GM23248 (cell line): ENCODE data around the gene FBLN2. TPM values are rescaled to one million over a fixed set of nuclear protein-coding genes. Genes with fewer than 3 reads are reported as not detected.

Experiments
- DNase-seq: peaks from one replicate; pipeline ENCODE4 v3.0.0-alpha.2; 2015
- H2AFZ ChIP-seq: fragments of 200-600 bp; sonication (generic); 2 replicates; pipeline ENCODE4 v1.6.1; 2016; ENCODE audit warnings: antibody characterized with exemption
- H3F3A ChIP-seq: fragments of 200-600 bp; sonication (generic); 2 replicates; pipeline ENCODE4 v1.6.1; 2016; ENCODE audit warnings: mild to moderate bottlenecking, antibody characterized with exemption, mixed run types; ENCODE audit not compliant: insufficient read depth
- H3K27ac ChIP-seq: fragments of 200-600 bp; sonication (generic); 2 replicates; pipeline ENCODE4 v1.5.1; 2016; ENCODE audit warnings: mild to moderate bottlenecking
- H3K27me3 ChIP-seq: fragments of 200-600 bp; sonication (generic); replicated peaks from 2 replicates; pipeline ENCODE4 v1.6.1; 2016; ENCODE audit warnings: mild to moderate bottlenecking; ENCODE audit not compliant: insufficient read depth
- H3K36me3 ChIP-seq: fragments of 200-600 bp; sonication (generic); 2 replicates; pipeline ENCODE4 v1.6.1; 2016; ENCODE audit warnings: low read depth, mild to moderate bottlenecking
- H3K4me1 ChIP-seq: fragments of 200-600 bp; sonication (generic); 2 replicates; pipeline ENCODE4 v1.6.1; 2016; ENCODE audit warnings: mild to moderate bottlenecking; ENCODE audit not compliant: insufficient read depth
- H3K4me2 ChIP-seq: fragments of 200-600 bp; sonication (generic); one replicate; pipeline ENCODE4 v1.6.1; 2016; ENCODE audit warnings: mild to moderate bottlenecking; ENCODE audit not compliant: unreplicated experiment
- H3K4me3 ChIP-seq: fragments of 200-600 bp; sonication (generic); 2 replicates; pipeline ENCODE4 v1.5.1; 2016; ENCODE audit warnings: mild to moderate bottlenecking
- H3K79me2 ChIP-seq: fragments of 200-600 bp; sonication (generic); 2 replicates; pipeline ENCODE4 v1.6.1; 2016; ENCODE audit warnings: mild to moderate bottlenecking; ENCODE audit not compliant: insufficient read depth
- H3K9ac ChIP-seq: fragments of 200-600 bp; sonication (generic); 2 replicates; pipeline ENCODE4 v1.6.1; 2016; ENCODE audit warnings: mild to moderate bottlenecking
- H3K9me2 ChIP-seq: fragments of 200-600 bp; sonication (generic); 2 replicates; pipeline ENCODE4 v1.6.1; 2016; ENCODE audit warnings: mixed run types, mild to moderate bottlenecking, moderate library complexity; ENCODE audit not compliant: insufficient read depth
- H3K9me3 ChIP-seq: fragments of 200-600 bp; sonication (generic); one replicate; pipeline ENCODE4 v1.6.1; 2017; ENCODE audit warnings: low read depth
- H4K20me1 ChIP-seq: fragments of 200-600 bp; sonication (generic); 2 replicates; pipeline ENCODE4 v1.6.0; 2016; ENCODE audit not compliant: insufficient read depth
- EZH2 ChIP-seq: fragments of 200-600 bp; sonication (generic); IDR thresholded peaks from 2 replicates; pipeline ENCODE4 v1.6.1; 2018; ENCODE audit warnings: antibody characterized with exemption, mild to moderate bottlenecking; ENCODE audit not compliant: insufficient read depth, poor library complexity, severe bottlenecking
- EZH2phosphoT487 ChIP-seq: fragments of 200-600 bp; sonication (generic); IDR thresholded peaks from 2 replicates; pipeline ENCODE4 v1.6.1; 2018; ENCODE audit warnings: antibody characterized with exemption, moderate library complexity, mild to moderate bottlenecking, low read depth; ENCODE audit not compliant: insufficient read depth
- WGBS, 2 experiments: methylation state at CpG; one replicate each; pipeline ENCODE4 v1.1.6; 2015 to 2017; ENCODE audit warnings: low lambda C conversion rate in 2 of 2, low coverage in 1 of 2; ENCODE audit errors: missing lambda C conversion rate in 2 of 2; 5-methylcytosine and 5-hydroxymethylcytosine counted together
- in situ Hi-C: fragments of 300-500 bp; cut with MboI; formaldehyde crosslinking; loops from 2 replicates; pipeline ENCODE4 v1.15.0; 2020
- polyA plus RNA-seq: library from polyadenylated mRNA; unstranded; fragments of >200 nt; fragmentation: Nextera tagmentation; extraction: Ambion mirVana; gene quantifications from 2 replicates; pipeline ENCODE4 v1.2.1, GENCODE V29; 2016
- total RNA-seq: library from RNA; depleted of rRNA; stranded (reverse); fragments of >200 nt; shearing (Covaris generic); gene quantifications from 2 replicates; pipeline ENCODE4 v1.2.3, GENCODE V29; 2014

The FBLN2 gene
- total and polyA plus RNA-seq, 2 experiments from 2014 or later, result 447 to 636 TPM

- H3K27ac ChIP-seq, result peak overlapping the region; percentile 24; the same call in 1 of the 2 replicates
- H3K79me2 ChIP-seq, result peaks cover 51% of the 10 kb centered on the region
- DNase-seq, result peak; percentile 50
- peaks cover 17% of the 10 kb centered on the region for H3F3A ChIP-seq
- H3K4me3 ChIP-seq, result no peak overlapping the region
- no peaks in the 10 kb centered on the region for H4K20me1 ChIP-seq
- no peaks in the 10 kb centered on the region for H3K9me3 ChIP-seq
- no peak overlapping the region for H2AFZ ChIP-seq
- no peaks in the 10 kb centered on the region for H3K9me2 ChIP-seq
- peaks cover 11% of the 10 kb centered on the region; the same call in 1 of the 2 replicates for H3K4me1 ChIP-seq
- no peak overlapping the region for H3K9ac ChIP-seq
- TF ChIP-seq EZH2phosphoT487 (no peak), EZH2 (no peak)
- WGBS, 2 experiments, result 72 to 76% methylated on average over 4 of the region's 4 CpGs
- no peak overlapping the region for H3K4me2 ChIP-seq
- H3K36me3 ChIP-seq, result no peaks in the 10 kb centered on the region
- no peaks in the 10 kb centered on the region for H3K27me3 ChIP-seq
- in situ Hi-C loops, result no loop called here
These were observed 40.1 kb downstream of the FBLN2 start for GRCh38 chr3:13588993-13589392.

- Histone ChIP-seq H3F3A (peaks cover 17% of the 10 kb centered on the region), H3K9me3 (no peaks in the 10 kb centered on the region), H2AFZ (no peak overlapping the region), H4K20me1 (no peaks in the 10 kb centered on the region), H3K36me3 (no peaks in the 10 kb centered on the region), H3K27me3 (no peaks in the 10 kb centered on the region), H3K79me2 (peaks cover 51% of the 10 kb centered on the region), H3K9ac (no peak overlapping the region), H3K4me3 (no peak overlapping the region), H3K9me2 (no peaks in the 10 kb centered on the region), H3K27ac (peak overlapping the region; percentile 44), H3K4me1 (peaks cover 11% of the 10 kb centered on the region; the same call in 1 of the 2 replicates), H3K4me2 (peak overlapping the region; percentile 40)
- TF ChIP-seq EZH2 (no peak), EZH2phosphoT487 (no peak)
- in situ Hi-C loops, result no loop called here
- 55 to 58% methylated on average over 3 of the region's 3 CpGs for WGBS, 2 experiments
- peak; percentile 62 for DNase-seq
These were observed 42.1 kb downstream of the FBLN2 start for GRCh38 chr3:13590841-13591520.

GRCh38 chr3:13593615-13594014 is 44.7 kb downstream of the FBLN2 start:
- no peak overlapping the region for H3K9ac ChIP-seq
- no peak overlapping the region for H2AFZ ChIP-seq
- H3K27me3 ChIP-seq, result no peaks in the 10 kb centered on the region
- H3F3A ChIP-seq, result peaks cover 17% of the 10 kb centered on the region
- no peak overlapping the region for H3K4me2 ChIP-seq
- H3K36me3 ChIP-seq, result no peaks in the 10 kb centered on the region
- in situ Hi-C loops, result no loop called here
- no peak overlapping the region for H3K27ac ChIP-seq
- TF ChIP-seq EZH2phosphoT487 (no peak), EZH2 (no peak)
- no peaks in the 10 kb centered on the region for H3K9me2 ChIP-seq
- DNase-seq, result no peak
- no peak overlapping the region for H3K4me3 ChIP-seq
- H3K4me1 ChIP-seq, result peaks cover 13% of the 10 kb centered on the region
- H4K20me1 ChIP-seq, result no peaks in the 10 kb centered on the region
- WGBS, 2 experiments, result 91 to 95% methylated on average over 10 of the region's 10 CpGs
- H3K9me3 ChIP-seq, result no peaks in the 10 kb centered on the region
- peaks cover 59% of the 10 kb centered on the region for H3K79me2 ChIP-seq

- TF ChIP-seq EZH2phosphoT487 (no peak), EZH2 (no peak)
- WGBS, 2 experiments, result 75 to 86% methylated on average over 8 of the region's 8 CpGs
These were observed 45.2 kb downstream of the FBLN2 start for GRCh38 chr3:13594146-13594545.

More at GRCh38 chr3:13594146-13594545, 45.2 kb downstream of the FBLN2 start:
- Histone ChIP-seq H3K4me3 (no peak overlapping the region), H3K79me2 (peaks cover 64% of the 10 kb centered on the region), H4K20me1 (no peaks in the 10 kb centered on the region), H3K4me1 (peaks cover 19% of the 10 kb centered on the region), H3K36me3 (no peaks in the 10 kb centered on the region), H3F3A (peaks cover 16% of the 10 kb centered on the region), H3K9ac (no peak overlapping the region), H3K27me3 (no peaks in the 10 kb centered on the region), H3K4me2 (no peak overlapping the region), H2AFZ (no peak overlapping the region), H3K27ac (no peak overlapping the region), H3K9me2 (no peaks in the 10 kb centered on the region), H3K9me3 (no peaks in the 10 kb centered on the region)
- no peak for DNase-seq
- in situ Hi-C loops, result no loop called here
